WI38 (cell line): ENCODE measurements around the gene C2orf80.
"Not testable (repeated sequence)": the region's sequence is repeated elsewhere in the genome, so short reads cannot be mapped to it uniquely, and the experiment has no call there.

ENCODE experiments used
- H3K4me3 ChIP-seq: 2 replicates; pipeline ENCODE4 v1.5.1; 2011; ENCODE audit warnings: low read depth, mild to moderate bottlenecking, control low read depth, low read length
- CTCF ChIP-seq: IDR thresholded peaks from 2 replicates; pipeline ENCODE4 v1.5.1; 2012; ENCODE audit warnings: low read depth, mild to moderate bottlenecking, control low read depth, low read length

The C2orf80 gene

DNA sequence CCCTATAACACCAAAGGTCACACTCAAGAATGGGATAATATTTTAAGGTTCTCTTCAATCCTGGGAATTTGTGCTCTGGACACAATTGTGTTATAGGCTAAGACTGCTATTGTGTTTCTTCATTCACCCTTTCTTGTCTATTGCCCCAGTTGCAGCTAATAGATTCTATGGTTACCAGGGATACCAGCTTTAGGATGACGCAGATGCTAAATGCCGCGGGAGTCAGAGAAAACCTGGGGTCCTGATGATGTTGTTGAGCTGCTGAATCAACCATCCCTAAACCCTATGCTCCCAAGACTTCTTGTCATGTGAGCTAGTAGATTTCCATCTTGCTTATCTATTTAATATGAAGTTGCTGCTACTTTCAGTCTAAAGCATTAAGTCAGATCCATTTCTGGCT is 70.9 kb downstream of the C2orf80 start:
- TF ChIP-seq CTCF: no peak
- H3K4me3 ChIP-seq: no peak overlapping the region

- not testable (repeated sequence) for H3K4me3 ChIP-seq
These were observed 72.4 kb downstream of the C2orf80 start for GRCh38 chr2:208117390-208117789.
